ENCODE results near the gene GNA14.

- TF ChIP-seq CTCF (IDR thresholded peaks at IDR 0.05) (no peak), POLR2A (IDR thresholded peaks at IDR 0.05) (no peak)
Measured at GRCh38 chr9:77471572-77471971, 176.6 kb downstream of the GNA14 start.
